Lower lobe of right lung (tissue), 2 donors: ENCODE results near the gene PHB1. TPM values are rescaled to one million over a fixed set of nuclear protein-coding genes. Genes with fewer than 3 reads are reported as not detected.

Experiments used
- ATAC-seq, 2 donors: fragments of 200-7000 bp; cut with Tn5 transposase; one replicate each; pipeline ENCODE4 v1.9.1; 2020 to 2022; ENCODE audit warnings: mild to moderate bottlenecking in 2 of 2, moderate library complexity in 2 of 2
- DNase-seq: peaks from one replicate; pipeline ENCODE4 v3.0.0-alpha.2; 2020
- H3K27ac ChIP-seq: fragments of 200-600 bp; one replicate; pipeline ENCODE4 v1.8.0; 2022
- H3K27me3 ChIP-seq: fragments of 200-600 bp; one replicate; pipeline ENCODE4 v1.8.0; 2022; ENCODE audit warnings: low read depth
- H3K36me3 ChIP-seq: fragments of 200-600 bp; one replicate; pipeline ENCODE4 v1.8.0; 2022; ENCODE audit warnings: mild to moderate bottlenecking
- H3K4me1 ChIP-seq: fragments of 200-600 bp; one replicate; pipeline ENCODE4 v1.8.0; 2022
- H3K4me3 ChIP-seq: fragments of 200-600 bp; one replicate; pipeline ENCODE4 v1.8.0; 2022; ENCODE audit warnings: mild to moderate bottlenecking
- H3K9me3 ChIP-seq: fragments of 200-600 bp; one replicate; pipeline ENCODE4 v1.8.0; 2022
- intact Hi-C: fragments of 100-400 bp; cut with DNase I; formaldehyde crosslinking; loops from one replicate; pipeline ENCODE4 v1.11.0; 2022
- total RNA-seq: library from RNA; stranded (reverse); fragmentation: NEBNext Ultra II Directional; extraction: Animal tissue kit (Norgen Biotek cat#: 25700); gene quantifications from one replicate; pipeline ENCODE4 v1.2.1, GENCODE V29; 2021
- TF ChIP-seq, protein P1 (sequence below): fragments of 200-600 bp; IDR thresholded peaks from one replicate; pipeline ENCODE4 v1.8.0; 2022; ENCODE audit warnings: antibody characterized with exemption, mild to moderate bottlenecking
- donor health status: DM: no; HTN: yes; CAD: no; lungs with severe emphysema.

Gene PHB1
- total RNA-seq, 1 donor from 2014 or later: 113 TPM

DNA sequence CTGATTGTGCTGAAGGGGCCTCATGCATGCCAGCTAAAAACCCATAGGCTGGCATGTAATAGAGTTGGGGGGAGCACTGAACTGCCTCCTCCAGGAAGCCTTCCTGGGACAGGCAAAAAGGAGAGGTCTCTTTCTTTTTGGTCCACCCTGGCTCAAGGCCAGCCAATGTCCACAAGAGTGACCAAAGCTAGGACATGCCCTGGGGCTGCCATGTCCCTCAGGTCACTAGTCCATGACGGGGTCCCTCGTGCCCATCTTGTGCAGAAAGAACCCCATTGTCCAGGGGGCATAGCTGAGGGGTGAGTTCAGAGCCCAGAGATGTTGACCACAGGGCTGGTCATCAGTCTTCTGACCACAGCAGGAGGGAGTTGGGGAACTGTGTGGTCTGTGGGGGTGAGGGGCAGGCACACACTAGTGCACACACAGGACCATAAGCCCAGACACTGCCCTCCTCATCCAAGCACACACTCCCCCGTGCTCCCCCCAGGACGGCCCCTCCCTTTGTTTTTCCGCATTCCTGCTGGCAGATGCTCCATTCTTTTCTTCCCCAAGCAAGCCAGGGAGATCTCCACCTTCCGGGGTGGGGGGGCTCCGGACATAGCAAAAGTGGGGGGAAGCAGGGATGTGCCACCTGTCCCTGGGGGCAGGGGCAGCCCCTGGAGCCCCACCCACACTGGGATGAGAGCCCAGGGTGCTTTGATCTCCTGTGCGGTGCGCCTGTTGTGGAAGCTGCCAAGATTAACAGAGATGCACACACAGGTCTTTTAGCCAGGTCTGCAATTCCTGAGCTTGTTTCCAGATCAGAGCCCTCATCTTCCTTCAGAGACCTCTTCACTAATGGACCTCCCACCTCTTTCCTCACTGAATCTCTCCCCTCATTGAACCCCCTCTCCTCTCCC, 25.2 kb upstream of the PHB1 start:
- TF ChIP-seq, protein P1, sequence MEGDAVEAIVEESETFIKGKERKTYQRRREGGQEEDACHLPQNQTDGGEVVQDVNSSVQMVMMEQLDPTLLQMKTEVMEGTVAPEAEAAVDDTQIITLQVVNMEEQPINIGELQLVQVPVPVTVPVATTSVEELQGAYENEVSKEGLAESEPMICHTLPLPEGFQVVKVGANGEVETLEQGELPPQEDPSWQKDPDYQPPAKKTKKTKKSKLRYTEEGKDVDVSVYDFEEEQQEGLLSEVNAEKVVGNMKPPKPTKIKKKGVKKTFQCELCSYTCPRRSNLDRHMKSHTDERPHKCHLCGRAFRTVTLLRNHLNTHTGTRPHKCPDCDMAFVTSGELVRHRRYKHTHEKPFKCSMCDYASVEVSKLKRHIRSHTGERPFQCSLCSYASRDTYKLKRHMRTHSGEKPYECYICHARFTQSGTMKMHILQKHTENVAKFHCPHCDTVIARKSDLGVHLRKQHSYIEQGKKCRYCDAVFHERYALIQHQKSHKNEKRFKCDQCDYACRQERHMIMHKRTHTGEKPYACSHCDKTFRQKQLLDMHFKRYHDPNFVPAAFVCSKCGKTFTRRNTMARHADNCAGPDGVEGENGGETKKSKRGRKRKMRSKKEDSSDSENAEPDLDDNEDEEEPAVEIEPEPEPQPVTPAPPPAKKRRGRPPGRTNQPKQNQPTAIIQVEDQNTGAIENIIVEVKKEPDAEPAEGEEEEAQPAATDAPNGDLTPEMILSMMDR: no peak
- ATAC-seq (no peak), DNase-seq (no peak)
- intact Hi-C loops: no loop called here
- Histone ChIP-seq H3K27ac (no peak overlapping the region), H3K27me3 (peaks cover 52% of the 10 kb centered on the region), H3K4me1 (no peaks in the 10 kb centered on the region), H3K9me3 (no peaks in the 10 kb centered on the region), H3K36me3 (no peaks in the 10 kb centered on the region), H3K4me3 (no peak overlapping the region)

DNA sequence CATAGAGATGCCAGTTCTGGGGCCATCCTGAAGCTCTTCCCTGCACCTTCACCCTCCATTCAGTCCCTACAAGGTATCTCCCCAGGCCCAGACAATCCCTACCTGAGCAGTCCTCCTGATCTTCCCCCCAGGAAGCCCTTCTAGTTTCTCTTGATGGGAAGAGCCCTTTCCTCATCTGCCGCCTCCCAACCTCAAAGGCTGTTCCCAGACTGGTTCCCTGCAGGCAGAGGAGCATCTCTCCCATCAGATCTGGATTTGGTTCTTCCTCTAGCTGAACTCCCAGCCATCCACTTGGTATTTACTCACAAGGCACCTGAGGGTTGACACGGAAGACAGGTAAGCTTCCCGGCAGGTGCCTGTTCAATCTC, 24.6 kb upstream of the PHB1 start:
- H3K4me1 ChIP-seq: no peaks in the 10 kb centered on the region
- peaks cover 52% of the 10 kb centered on the region for H3K27me3 ChIP-seq
- DNase-seq: no peak
- ATAC-seq: no peak
- TF ChIP-seq, protein P1: no peak
- intact Hi-C loops: no loop called here
- no peak overlapping the region for H3K27ac ChIP-seq
- no peak overlapping the region for H3K4me3 ChIP-seq
- H3K9me3 ChIP-seq: no peaks in the 10 kb centered on the region
- no peaks in the 10 kb centered on the region for H3K36me3 ChIP-seq

DNA sequence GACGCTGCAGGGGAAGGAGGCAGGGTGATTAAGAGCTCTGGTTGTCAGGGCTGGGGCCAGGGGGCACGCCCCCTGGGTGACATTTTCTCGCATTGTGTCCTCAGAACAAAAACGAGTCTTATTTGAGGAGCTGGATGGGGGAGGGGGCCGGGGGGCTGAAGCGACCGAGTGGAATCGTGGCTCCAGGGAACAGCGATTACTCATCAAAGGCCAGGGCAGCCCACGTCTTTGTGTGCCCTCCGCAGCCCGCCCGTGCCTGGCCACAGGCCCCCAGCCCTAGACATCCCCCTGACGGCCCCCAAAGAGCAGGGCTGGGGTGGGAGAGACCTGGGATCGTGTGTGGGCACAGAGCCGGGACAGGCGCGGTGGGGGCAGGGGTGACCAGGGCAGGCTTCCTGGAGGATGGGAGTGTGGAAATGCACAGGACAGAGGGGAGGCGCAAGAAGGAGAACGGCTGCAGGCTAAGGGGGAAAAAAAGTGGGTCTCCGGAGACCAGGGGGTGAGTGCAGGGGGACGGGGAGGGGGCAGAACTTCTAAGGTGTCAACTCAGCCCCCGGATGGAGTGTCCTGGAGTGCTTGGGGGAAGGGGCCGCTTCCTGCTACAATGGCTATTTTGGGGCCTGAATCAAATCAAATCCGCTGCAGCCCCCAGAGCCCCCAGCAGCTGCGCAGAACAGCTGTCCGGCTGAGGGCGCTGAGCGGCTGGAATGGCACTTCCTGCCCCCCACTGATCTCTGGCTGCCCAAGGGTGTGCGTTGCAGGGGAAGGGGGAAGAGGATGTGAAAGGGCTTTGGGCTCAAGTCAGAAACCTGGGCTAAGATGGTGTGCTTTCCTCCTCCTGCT, 24.0 kb upstream of the PHB1 start:
- no peak for ATAC-seq
- TF ChIP-seq, protein P1: no peak
- H3K4me1 ChIP-seq: no peaks in the 10 kb centered on the region
- H3K27me3 ChIP-seq: peaks cover 46% of the 10 kb centered on the region
- no peaks in the 10 kb centered on the region for H3K9me3 ChIP-seq
- no peak for DNase-seq
- intact Hi-C loops: no loop called here
- no peak overlapping the region for H3K27ac ChIP-seq
- H3K4me3 ChIP-seq: no peak overlapping the region
- no peaks in the 10 kb centered on the region for H3K36me3 ChIP-seq

DNA sequence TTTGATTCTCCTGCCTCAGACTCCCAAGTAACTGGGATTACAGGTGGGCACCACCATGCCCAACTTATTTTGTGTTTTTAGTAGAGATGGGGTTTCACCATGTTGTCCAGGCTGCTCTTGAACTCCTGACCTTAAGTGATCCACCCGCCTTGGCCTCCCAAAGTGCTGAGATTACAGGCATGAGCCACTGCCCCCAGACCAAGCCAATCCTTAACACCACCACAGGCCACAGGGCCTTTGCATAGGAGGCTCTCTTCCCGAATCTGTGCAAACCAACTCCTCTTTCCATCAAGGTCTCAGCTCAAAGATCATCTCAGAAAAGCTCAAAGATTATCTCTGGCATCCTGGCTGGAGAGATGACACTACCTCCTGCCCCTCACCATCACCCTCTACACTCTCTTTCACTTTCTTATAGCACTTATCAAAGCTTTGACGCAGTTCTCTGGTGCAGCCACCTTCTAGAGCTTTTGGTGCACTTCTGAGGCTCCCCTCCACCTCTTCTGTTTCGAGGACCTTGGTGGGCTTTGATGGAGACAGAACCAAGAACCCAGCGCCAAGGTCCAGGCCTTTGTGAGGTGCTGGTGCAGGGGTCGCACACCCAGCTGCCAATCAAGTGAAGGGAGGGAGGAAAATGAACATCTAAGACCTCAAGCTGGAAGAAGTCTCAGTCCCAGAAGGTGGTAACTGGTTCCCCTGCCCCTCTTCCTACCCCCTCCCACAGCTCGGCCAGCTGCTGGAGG, 23.2 kb upstream of the PHB1 start:
- no peak overlapping the region for H3K27ac ChIP-seq
- peaks cover 39% of the 10 kb centered on the region for H3K27me3 ChIP-seq
- H3K36me3 ChIP-seq: no peaks in the 10 kb centered on the region
- H3K4me3 ChIP-seq: no peak overlapping the region
- intact Hi-C loops: no loop called here
- ATAC-seq (no peak), DNase-seq (no peak)
- no peaks in the 10 kb centered on the region for H3K4me1 ChIP-seq
- no peaks in the 10 kb centered on the region for H3K9me3 ChIP-seq
- TF ChIP-seq, protein P1: no peak

DNA sequence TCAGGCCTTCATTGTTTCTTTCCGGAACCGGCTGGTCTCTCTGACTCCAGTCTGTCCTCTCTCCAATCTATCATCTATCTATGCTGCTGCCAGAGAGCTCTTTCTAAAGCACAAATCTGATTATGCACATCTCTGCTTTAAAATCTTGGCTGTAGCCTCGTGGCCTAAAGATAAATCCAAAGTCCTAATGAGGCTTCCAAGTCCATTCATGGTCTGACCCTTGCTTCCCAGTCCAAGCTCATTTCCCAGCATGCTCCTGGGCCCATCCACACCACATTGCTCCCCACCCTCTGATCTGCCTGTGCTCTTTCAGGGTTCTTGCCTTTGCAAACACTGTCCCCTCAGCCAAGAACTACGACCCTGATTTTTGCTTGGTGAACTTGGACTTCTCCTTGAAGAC, 21.5 kb upstream of the PHB1 start:
- H3K4me3 ChIP-seq: no peak overlapping the region
- intact Hi-C loops: no loop called here
- DNase-seq: no peak
- no peaks in the 10 kb centered on the region for H3K36me3 ChIP-seq
- no peak overlapping the region for H3K27ac ChIP-seq
- peaks cover 30% of the 10 kb centered on the region for H3K27me3 ChIP-seq
- H3K4me1 ChIP-seq: no peaks in the 10 kb centered on the region
- TF ChIP-seq, protein P1: no peak
- ATAC-seq: no peak
- no peaks in the 10 kb centered on the region for H3K9me3 ChIP-seq
